Activated T-cell treated with anti-CD3 and anti-CD28 coated beads, Interleukin-2, amount 50 U/mL, for 72 hours (primary cell): ENCODE data around the gene SYNPO2. TPM values are rescaled to one million over a fixed set of nuclear protein-coding genes. Genes with fewer than 3 reads are reported as not detected.
"Not testable (repeated sequence)": the region's sequence is repeated elsewhere in the genome, so short reads cannot be mapped to it uniquely, and the experiment has no call there.

Source experiments
- ATAC-seq, 2 donors: fragments of 150-1000 bp; cut with Tn5 transposase; replicated peaks in 1 of 2; 2 replicates each; pipeline ENCODE4 v1.10.0; 2021; ENCODE audit warnings: moderate library complexity in 2 of 2, mild to moderate bottlenecking in 1 of 2
- DNase-seq, 2 donors: peaks; one replicate each; pipeline ENCODE4 v3.0.0; 2021 to 2022; ENCODE audit warnings: mixed read lengths in 1 of 2
- H3K27ac Mint-ChIP-seq: one replicate; pipeline ENCODE4 v1.8.0; 2022; ENCODE audit warnings: mild to moderate bottlenecking, moderate library complexity, mixed read lengths
- H3K27me3 Mint-ChIP-seq: one replicate; pipeline ENCODE4 v1.8.0; 2022; ENCODE audit warnings: low read depth, mixed read lengths
- H3K36me3 Mint-ChIP-seq, 2 donors: one replicate each; pipeline ENCODE4 v1.8.0; 2022; ENCODE audit warnings: mixed read lengths in 2 of 2, mild to moderate bottlenecking in 1 of 2; ENCODE audit not compliant: insufficient read depth in 2 of 2
- H3K4me1 Mint-ChIP-seq: one replicate; pipeline ENCODE4 v1.8.0; 2022; ENCODE audit warnings: low read depth, mixed read lengths
- H3K4me3 Mint-ChIP-seq, 2 donors: one replicate each; pipeline ENCODE4 v1.8.0; 2022; ENCODE audit warnings: mild to moderate bottlenecking in 2 of 2, mixed read lengths in 2 of 2, moderate library complexity in 2 of 2
- H3K9me3 Mint-ChIP-seq, 2 donors: one replicate each; pipeline ENCODE4 v1.8.0; 2022; ENCODE audit warnings: mixed read lengths in 2 of 2
- total RNA-seq, 2 donors: library from RNA; stranded (reverse); gene quantifications; one replicate each; pipeline ENCODE4 v1.2.3, GENCODE V29; 2022

The SYNPO2 gene
- total RNA-seq, 2 donors from 2014 or later = 0.31 to 0.35 TPM

DNA sequence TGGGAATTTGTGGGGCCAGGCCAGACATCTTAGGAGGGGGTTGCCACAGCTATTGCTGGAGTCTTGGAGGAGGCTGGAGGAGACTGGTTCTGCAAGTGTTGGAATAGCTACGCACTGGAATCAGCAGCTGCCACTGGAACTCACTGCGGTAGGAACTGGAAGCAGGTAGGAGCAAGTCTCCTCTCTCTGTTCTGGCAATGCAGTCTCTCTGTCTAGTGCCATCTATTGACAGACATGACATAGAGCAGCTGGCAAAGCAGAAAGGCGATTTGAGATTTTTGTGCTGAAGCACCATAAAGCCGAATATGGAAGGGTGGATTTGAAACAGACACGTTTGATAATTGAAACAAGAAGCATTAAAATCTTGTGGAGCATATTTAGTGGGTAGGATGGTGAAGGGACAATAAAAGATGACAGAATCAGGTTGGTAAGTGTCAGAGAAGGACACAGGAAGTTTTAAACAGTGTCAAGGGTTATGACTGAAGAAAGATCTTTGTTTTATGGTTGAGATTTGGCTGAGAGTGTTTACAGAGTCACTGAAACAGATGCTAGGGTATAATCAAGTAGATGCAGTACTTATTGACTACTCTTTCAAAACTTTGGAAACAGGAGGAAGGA is 23.5 kb upstream of the SYNPO2 start:
- ATAC-seq = peak; percentile 52 to 62
- H3K27ac Mint-ChIP-seq = no peak overlapping the region
- no peak for DNase-seq
- no peaks in the 10 kb centered on the region for H3K27me3 Mint-ChIP-seq
- H3K4me3 Mint-ChIP-seq = no peak overlapping the region
- H3K36me3 Mint-ChIP-seq = no peaks in the 10 kb centered on the region
- H3K9me3 Mint-ChIP-seq = no peaks in the 10 kb centered on the region
- H3K4me1 Mint-ChIP-seq = no peaks in the 10 kb centered on the region

DNA sequence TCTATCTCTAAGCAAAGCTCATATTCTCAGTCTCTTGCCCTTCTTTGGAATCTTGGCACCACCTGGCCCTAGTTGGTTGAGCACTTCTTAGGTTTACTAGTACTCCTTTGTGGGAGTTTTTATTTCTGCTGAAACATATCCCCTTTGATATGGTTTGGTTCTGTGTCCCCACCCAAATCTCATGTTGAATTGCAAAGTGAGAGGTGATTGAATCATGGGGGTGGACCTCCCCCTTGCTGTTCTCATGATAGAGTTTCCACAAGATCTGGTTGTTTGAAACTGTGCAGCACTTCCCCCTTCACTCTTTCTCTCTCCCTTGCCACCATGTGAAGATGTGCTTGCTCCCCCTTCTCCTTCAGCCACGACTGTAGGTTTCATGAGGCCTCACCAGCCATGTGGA is 22.2 kb upstream of the SYNPO2 start:
- no peak overlapping the region for H3K27ac Mint-ChIP-seq
- H3K27me3 Mint-ChIP-seq = no peaks in the 10 kb centered on the region
- H3K36me3 Mint-ChIP-seq = no peaks in the 10 kb centered on the region
- H3K4me1 Mint-ChIP-seq = no peaks in the 10 kb centered on the region
- H3K9me3 Mint-ChIP-seq = no peaks in the 10 kb centered on the region
- ATAC-seq = no peak
- no peak overlapping the region for H3K4me3 Mint-ChIP-seq
- DNase-seq = no peak

DNA sequence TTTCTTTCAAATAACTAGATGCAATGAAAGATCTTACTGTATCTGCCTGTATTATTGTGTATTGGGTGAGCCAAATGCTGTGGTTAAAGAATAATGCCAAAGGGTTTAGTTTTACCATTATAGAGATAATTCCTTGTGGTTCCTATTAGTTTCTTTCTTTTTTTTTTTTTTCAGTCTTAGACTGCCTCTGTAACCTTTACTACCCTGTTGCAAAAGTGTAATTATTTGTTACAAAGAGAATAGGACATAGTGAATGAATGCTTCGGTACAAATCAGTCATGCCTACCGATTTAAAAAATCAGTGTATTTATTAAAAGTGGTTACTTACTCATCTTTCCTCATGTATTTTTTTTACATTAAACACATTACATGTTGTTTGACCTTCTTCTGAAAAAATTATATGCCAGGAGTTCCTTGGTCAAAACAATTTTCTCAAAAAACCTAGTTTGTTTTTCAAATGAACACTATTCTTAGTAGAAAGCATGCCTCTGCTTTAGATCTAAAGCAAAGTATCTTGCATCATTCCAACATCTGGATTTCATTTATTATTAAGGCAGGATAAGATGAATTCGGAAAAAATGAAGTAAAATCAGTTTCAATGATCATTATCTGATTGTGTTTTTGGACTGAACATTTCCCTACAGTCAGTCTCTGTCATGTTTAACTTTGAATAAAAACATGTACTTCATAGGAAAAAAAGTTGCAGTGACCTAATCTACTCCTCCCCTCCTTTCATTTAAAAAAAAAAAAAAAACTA is 21.2 kb upstream of the SYNPO2 start:
- Mint-ChIP-seq H3K9me3 (no peaks in the 10 kb centered on the region), H3K27me3 (no peaks in the 10 kb centered on the region), H3K4me1 (no peaks in the 10 kb centered on the region), H3K27ac (no peak overlapping the region), H3K4me3 (no peak overlapping the region), H3K36me3 (no peaks in the 10 kb centered on the region)
- DNase-seq = no peak
- no peak for ATAC-seq

DNA sequence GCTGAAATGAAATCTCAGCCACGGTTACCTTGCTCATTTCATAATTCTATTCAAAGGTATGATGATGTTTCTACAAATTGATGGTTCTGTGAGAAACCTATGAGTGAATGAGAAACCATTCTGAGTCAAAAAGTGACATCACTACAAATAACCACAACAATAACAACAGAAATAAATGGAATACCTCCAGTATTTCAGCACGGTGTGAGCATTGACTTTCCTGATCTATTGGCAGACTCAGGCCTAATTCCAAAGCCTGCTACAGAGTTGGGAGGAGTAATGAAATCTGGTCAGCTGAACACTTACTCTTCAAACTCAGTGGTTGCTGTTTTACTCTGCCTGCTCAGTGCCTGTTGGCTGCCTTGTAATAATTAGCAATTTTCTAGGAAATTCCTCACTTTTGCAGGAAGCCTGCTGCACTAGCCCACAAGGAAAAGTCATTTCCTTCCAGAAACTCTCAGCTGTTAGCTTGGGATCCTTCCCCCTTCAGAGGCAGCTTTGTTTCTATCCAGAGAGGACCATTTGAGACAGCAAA is 18.8 kb upstream of the SYNPO2 start:
- Mint-ChIP-seq H3K4me3 (no peak overlapping the region), H3K4me1 (no peaks in the 10 kb centered on the region), H3K27ac (no peak overlapping the region), H3K27me3 (peaks cover 7% of the 10 kb centered on the region), H3K9me3 (no peaks in the 10 kb centered on the region), H3K36me3 (no peaks in the 10 kb centered on the region)
- no peak for ATAC-seq
- no peak for DNase-seq

DNA sequence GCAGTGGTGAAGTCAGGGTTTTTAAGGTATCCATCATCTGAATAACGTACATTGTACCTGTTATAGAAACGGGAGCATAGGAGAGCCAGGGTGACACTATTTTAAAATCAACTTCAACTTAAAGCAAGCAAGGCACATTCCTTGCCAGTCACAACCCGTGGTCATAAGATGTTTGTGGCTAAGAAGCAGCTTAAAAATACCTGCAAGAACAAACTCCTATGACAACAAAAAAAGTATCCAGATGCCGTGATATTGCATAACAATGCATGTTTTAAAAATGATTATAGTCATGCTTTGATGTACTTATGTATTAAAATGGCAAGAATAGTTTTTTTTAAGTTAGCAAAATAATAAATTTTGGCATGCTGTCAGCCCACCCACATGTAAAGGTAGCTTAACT is 16.5 kb upstream of the SYNPO2 start:
- no peaks in the 10 kb centered on the region for H3K4me1 Mint-ChIP-seq
- peaks cover 7% of the 10 kb centered on the region for H3K27me3 Mint-ChIP-seq
- H3K36me3 Mint-ChIP-seq = no peaks in the 10 kb centered on the region
- H3K27ac Mint-ChIP-seq = no peak overlapping the region
- H3K4me3 Mint-ChIP-seq = no peak overlapping the region
- no peaks in the 10 kb centered on the region for H3K9me3 Mint-ChIP-seq
- ATAC-seq (no peak), DNase-seq (no peak)

DNA sequence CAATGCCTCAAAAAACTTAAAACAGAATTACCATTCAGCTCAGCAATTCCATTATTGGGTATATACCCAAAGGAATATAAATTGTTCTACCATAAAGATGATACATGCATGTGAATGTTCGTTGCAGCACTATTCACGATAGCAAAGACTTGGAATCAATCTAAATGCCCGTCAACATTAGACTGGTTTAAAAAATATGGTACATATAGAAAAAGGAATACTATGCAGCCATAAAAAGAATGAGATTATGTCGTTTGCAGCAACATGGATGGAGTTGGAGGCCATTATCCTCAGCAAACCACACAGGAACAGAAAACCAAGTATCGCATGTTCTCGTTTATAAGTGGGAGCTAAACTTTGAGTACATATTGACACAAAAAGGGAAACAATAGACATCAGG is 10.9 kb upstream of the SYNPO2 start:
- DNase-seq (no peak), ATAC-seq (no peak)
- Mint-ChIP-seq H3K27me3 (peaks cover 6% of the 10 kb centered on the region), H3K36me3 (no peaks in the 10 kb centered on the region), H3K27ac (no peak overlapping the region), H3K9me3 (peaks cover 0 to 3% of the 10 kb centered on the region in 2 donors), H3K4me3 (no peak overlapping the region), H3K4me1 (no peaks in the 10 kb centered on the region)

DNA sequence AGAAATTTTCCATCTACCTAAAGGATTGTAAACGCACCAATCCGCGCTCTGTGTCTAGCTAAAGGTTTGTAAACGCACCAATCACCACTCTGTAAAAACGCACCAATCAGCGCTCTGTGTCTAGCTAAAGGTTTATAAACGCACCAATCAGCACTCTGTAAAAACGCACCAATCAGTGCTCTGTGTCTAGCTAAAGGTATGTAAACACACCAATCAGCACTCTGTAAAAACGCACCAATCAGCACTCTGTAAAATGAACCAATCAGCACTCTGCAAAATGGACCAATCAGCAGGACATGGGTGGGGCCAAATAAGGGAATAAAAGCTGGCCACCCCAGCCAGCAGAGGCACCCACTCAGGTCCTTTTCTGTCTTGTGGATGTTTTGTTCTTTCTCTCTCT is 10.1 kb upstream of the SYNPO2 start:
- H3K4me1 Mint-ChIP-seq, H3K9me3 Mint-ChIP-seq, DNase-seq, ATAC-seq, H3K36me3 Mint-ChIP-seq, H3K27me3 Mint-ChIP-seq, H3K27ac Mint-ChIP-seq, H3K4me3 Mint-ChIP-seq: not testable (repeated sequence)

DNA sequence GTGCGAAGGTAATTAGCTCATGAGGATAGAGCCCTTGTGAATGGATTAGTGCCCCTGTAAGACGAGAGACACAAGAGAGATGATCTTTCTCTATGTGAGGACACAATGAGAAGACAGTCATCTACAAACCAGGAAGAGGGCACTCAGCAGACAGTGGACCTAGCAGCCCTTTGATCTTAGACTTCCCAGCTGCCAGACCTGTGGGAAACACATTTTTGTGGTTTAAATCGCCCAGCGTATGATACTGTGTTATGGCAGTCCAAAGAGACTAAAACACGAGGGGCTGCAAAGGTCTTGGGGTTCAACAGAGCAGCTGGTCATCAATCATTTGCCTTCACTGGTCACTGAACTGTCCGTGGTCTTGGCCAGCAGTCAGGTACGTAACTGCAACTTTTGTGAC is 9.2 kb upstream of the SYNPO2 start:
- Mint-ChIP-seq H3K9me3 (peaks cover 0 to 3% of the 10 kb centered on the region in 2 donors), H3K27me3 (no peaks in the 10 kb centered on the region), H3K4me3 (no peak overlapping the region), H3K36me3 (no peaks in the 10 kb centered on the region), H3K27ac (no peak overlapping the region), H3K4me1 (no peaks in the 10 kb centered on the region)
- ATAC-seq = no peak
- DNase-seq = no peak

DNA sequence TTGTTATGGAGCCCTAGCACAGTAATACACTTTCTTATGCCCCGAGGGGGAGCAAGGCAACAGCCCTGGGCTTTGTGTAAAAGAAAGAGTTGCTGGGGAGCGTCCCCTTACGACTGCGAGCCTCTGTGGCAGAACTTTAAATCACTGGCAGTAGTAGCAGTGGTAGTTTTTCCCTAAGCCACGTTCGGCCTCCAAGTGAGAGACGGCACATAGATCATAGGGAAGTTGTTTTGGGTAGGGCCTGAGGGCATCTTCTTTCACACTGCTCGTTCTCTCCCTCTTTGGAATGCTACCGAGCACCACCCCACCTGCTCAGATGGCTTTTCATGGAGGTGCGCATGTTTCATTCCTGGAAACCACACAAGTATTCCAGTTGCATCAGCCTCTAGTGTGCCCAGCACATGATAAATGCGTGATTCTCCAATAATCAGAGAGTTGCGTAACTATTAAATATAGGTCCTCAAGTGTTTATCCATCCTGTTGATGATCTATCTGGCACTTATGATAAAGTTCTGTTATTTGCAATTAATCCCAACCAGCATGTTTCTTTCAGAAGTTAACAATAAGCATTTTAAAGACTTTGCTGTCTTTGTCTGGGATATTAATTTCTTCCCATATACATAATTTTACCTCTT is 7.0 kb upstream of the SYNPO2 start:
- H3K36me3 Mint-ChIP-seq = no peaks in the 10 kb centered on the region
- no peaks in the 10 kb centered on the region for H3K4me1 Mint-ChIP-seq
- no peak overlapping the region for H3K4me3 Mint-ChIP-seq
- H3K27me3 Mint-ChIP-seq = no peaks in the 10 kb centered on the region
- ATAC-seq (no peak), DNase-seq (no peak)
- H3K9me3 Mint-ChIP-seq = peaks cover 0 to 3% of the 10 kb centered on the region in 2 donors
- no peak overlapping the region for H3K27ac Mint-ChIP-seq

DNA sequence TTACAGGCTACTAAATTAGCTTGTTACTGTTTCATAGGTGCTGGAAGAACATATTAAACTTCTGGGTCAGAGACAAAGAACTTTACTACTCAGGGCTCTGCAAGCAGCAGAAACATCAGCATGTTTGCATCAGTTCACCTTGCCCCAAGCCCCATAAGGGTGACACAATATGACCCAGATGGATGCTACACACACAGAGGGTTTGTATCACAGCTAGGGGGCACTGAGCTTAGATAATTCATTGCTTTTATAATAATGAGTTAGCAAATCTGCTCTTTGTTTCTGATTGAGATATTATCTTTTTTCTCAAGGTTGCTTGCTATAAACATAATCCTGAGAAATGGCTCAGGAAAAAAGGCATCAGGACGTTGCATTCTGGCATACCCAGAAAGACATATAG is 4.8 kb upstream of the SYNPO2 start:
- ATAC-seq = no peak
- Mint-ChIP-seq H3K4me1 (peaks cover 8% of the 10 kb centered on the region), H3K36me3 (no peaks in the 10 kb centered on the region), H3K4me3 (no peak overlapping the region), H3K27ac (no peak overlapping the region), H3K9me3 (no peaks in the 10 kb centered on the region), H3K27me3 (peaks cover 12% of the 10 kb centered on the region)
- DNase-seq = no peak

DNA sequence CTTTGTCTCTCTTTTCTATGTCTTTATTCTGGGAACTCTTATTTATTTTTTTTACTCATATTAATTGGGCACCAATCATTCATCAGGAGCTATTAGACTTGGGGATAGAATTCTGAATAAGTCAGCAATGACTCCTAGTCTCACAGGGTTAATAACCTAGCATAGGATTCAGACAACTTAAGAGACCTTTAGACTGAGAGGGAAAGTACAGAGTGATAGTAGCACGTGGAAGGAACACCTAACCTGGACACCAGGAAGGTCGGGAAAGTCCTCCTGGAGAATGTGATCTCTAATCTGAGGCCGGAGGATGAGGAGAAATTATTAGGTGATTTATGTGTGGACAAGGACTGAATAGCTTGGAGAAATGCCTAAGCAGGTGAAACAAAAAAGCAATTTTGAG is 3.9 kb upstream of the SYNPO2 start:
- ATAC-seq (no peak), DNase-seq (no peak)
- Mint-ChIP-seq H3K4me3 (no peak overlapping the region), H3K4me1 (peaks cover 12% of the 10 kb centered on the region), H3K36me3 (no peaks in the 10 kb centered on the region), H3K9me3 (no peaks in the 10 kb centered on the region), H3K27ac (no peak overlapping the region), H3K27me3 (peaks cover 18% of the 10 kb centered on the region)

DNA sequence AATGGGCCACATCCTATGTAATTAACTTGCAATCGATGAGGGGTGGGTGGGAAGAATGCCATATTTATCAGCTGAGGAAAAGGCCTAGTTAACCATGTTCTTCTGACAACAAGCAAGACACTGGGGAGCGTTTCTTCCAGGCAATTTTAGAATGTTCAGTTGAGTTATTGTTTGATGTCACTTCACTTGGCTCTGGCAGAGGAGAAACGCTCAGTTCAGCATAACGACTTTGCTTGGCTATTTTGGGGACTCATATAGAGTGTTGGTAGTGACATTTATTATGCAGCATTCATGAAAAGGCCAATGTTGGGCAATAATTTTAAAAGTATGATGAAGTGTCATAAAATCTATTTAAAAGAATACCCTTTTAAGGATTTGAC is 648 bp downstream of the SYNPO2 start:
- Mint-ChIP-seq H3K4me1 (peaks cover 18% of the 10 kb centered on the region), H3K4me3 (peak overlapping the region; percentile 85 to 88), H3K27me3 (peaks cover 36% of the 10 kb centered on the region), H3K9me3 (no peaks in the 10 kb centered on the region), H3K27ac (no peak overlapping the region), H3K36me3 (no peaks in the 10 kb centered on the region)
- no peak for DNase-seq
- no peak for ATAC-seq

DNA sequence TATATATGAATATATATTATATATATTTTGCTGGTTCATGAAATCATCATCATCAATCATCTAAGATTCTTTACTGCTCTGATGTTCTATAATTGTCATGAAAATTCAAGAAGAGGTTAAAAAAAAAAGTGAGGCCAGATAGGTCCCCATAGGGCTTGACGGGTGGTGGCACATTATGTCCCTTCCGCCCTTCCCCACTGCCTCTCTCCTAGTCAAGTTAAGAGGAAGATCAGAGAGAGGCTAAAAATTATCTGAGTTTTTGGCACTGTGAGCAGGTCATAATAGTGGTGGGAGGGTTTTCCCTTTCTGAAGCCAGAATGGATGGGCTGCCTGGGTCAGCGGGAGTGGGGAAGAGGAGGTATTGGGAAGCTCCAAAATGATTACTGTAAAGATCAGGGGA is 5.4 kb downstream of the SYNPO2 start:
- Mint-ChIP-seq H3K27me3 (peaks cover 42% of the 10 kb centered on the region), H3K36me3 (no peaks in the 10 kb centered on the region), H3K4me1 (peaks cover 8% of the 10 kb centered on the region), H3K27ac (no peak overlapping the region), H3K4me3 (no peak overlapping the region), H3K9me3 (no peaks in the 10 kb centered on the region)
- DNase-seq (no peak), ATAC-seq (no peak)
